AG09319 (cell line): ENCODE results near the gene APOBR.
"Not testable (repeated sequence)": the region's sequence is repeated elsewhere in the genome, so short reads cannot be mapped to it uniquely, and the experiment has no call there.

ENCODE experiments used
- DNase-seq: peaks from one replicate; pipeline ENCODE4 v3.0.0-alpha.2; 2010; ENCODE audit warnings: low read depth; ENCODE audit errors: extremely low read depth
- CTCF ChIP-seq: IDR thresholded peaks from 2 replicates; pipeline ENCODE4 v1.5.1; 2011; ENCODE audit warnings: low read depth, mild to moderate bottlenecking, inconsistent platforms, low read length, moderate library complexity

APOBR gene

GRCh38 chr16:28482026-28482425 is 12.4 kb upstream of the APOBR start:
- no peak for DNase-seq
- no peak for TF ChIP-seq CTCF

- DNase-seq = not testable (repeated sequence)
Observed at GRCh38 chr16:28483361-28483760, 11.1 kb upstream of the APOBR start.

- DNase-seq = no peak
- TF ChIP-seq CTCF = no peak
Observed at GRCh38 chr16:28486266-28486665, 8.2 kb upstream of the APOBR start.

- DNase-seq = no peak
- peak; percentile 44 for TF ChIP-seq CTCF
Observed at GRCh38 chr16:28491230-28491969, 3.0 kb upstream of the APOBR start.

GRCh38 chr16:28491970-28492474 is 2.4 kb upstream of the APOBR start, which contains the start of gene CLN3:
TSS of gene CLN3 (minus strand) at chr16:28492074. CDS start at chr16:28491759, 315 bp downstream.
- peak; percentile 86 for DNase-seq
- TF ChIP-seq CTCF = no peak

- no peak for TF ChIP-seq CTCF
- no peak for DNase-seq
Observed at GRCh38 chr16:28492511-28492910, 1.9 kb upstream of the APOBR start.

- no peak for TF ChIP-seq CTCF
- DNase-seq = no peak
Observed at GRCh38 chr16:28495098-28495793, 803 bp downstream of the APOBR start.
